Measurements from ENCODE around the gene STAT5B.
"Not testable (repeated sequence)": the region's sequence is repeated elsewhere in the genome, so short reads cannot be mapped to it uniquely, and the experiment has no call there.

STAT5B gene

GRCh38 chr17:42264366-42264765, 11.8 kb downstream of the STAT5B start:
- DNase-seq, result not testable (repeated sequence)

DNA sequence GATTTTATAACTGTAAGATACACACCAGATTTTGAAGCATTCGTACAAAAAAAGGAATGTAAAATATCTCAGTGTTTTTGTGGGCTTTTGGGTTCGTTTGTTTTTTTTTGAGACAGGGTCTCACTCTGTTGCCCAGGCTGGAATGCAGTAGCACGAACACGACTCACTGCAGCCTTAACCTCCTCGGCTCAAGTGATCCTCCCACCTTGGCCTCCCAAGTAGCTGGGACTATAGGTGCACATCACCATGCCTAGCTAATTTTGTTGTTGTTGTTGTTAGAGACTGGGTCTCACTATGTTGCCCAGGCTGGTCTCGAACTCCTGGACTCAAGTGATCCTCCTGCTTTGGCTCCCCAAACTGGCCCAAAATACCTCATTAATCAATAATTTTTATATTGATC, 15.9 kb downstream of the STAT5B start:
- DNase-seq, result no peak

- DNase-seq, result no peak
Observed at GRCh38 chr17:42255445-42255844, 20.7 kb downstream of the STAT5B start.

DNA sequence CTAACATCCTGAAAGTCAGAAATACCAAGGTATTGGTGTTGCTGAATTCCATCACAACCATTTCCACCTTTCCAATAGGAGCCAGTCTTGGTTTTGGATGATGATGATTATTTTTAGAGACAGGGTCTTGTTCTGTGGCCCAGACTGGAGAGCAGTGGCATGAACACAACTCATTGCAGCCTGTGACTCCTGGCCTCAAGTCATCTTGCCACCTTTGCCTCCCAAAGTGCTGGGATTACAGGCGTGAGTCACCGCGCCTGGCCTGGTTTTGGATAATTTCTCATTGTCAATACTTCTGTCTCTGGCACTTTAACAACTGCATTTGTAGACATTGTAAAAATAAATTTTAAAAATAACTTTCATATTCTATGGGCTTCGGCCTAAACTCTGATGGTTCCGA, 22.6 kb downstream of the STAT5B start:
- no peak for DNase-seq

GRCh38 chr17:42252597-42253550, 23.3 kb downstream of the STAT5B start:
- DNase-seq, result no peak

GRCh38 chr17:42251115-42251514, 25.1 kb downstream of the STAT5B start:
- DNase-seq, result no peak

- no peak for DNase-seq
Observed at GRCh38 chr17:42249681-42250446, 26.3 kb downstream of the STAT5B start.

DNA sequence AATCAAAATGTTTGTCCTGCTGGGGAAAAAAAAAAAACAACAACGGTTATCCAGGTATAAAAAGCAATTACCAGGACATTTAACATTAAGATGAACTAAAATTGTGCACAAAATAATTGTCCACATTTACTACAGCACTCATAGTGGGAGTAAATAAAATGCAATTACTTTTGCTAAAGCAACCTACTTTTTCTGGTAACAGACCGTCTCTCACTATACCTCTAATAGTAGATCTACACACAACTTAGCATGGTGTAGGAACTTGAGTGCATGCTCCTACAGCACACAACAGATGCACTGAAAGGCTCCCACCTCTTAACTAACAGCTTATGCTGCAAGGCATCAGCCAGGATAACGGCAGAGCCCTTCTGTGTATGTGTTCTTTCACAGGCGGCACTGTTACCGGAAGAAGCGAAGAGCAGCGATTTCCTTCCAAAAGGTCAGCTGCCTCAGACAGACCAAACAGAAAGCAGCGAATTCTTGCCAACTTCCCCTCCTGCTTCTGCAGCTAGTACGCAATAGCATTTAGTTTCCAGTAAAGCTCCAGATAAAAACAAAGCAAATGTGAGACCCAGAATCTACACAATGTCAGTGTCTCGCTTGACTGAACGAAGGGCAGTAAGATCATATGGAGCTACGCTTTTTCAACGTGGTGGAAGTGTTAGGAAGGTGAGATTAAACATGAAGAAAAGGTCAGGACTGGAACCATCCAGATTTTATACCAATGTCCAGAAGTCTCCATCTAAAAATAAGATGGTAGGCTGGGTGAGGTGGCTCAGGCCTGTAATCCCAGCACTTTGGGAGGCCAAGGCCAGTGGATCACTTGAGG, 27.6 kb downstream of the STAT5B start:
- peak; percentile 74 to 88 for DNase-seq

DNA sequence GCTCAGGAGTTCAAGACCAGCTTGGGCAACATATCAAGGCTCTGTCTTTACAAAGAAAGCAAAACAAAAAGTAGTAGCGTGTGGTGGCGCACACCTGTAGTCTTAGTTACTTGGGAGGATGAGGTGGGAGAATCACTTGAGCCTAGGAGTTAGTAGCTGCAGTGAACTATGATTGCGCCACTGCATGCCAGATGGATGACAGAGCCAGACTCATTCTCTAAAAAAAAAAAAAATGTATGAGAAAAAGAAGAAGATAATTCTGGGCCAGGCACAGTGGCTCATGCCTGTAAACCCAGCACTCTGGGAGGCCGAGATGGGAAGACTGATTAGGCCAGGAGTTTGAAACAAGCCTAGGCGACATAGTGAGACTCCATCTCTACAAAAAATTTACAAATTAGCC, 28.5 kb downstream of the STAT5B start:
- DNase-seq, result no peak

GRCh38 chr17:42246515-42246914, 29.7 kb downstream of the STAT5B start:
- DNase-seq, result no peak

GRCh38 chr17:42245183-42245582, 31.0 kb downstream of the STAT5B start:
- not testable (repeated sequence) for DNase-seq

DNA sequence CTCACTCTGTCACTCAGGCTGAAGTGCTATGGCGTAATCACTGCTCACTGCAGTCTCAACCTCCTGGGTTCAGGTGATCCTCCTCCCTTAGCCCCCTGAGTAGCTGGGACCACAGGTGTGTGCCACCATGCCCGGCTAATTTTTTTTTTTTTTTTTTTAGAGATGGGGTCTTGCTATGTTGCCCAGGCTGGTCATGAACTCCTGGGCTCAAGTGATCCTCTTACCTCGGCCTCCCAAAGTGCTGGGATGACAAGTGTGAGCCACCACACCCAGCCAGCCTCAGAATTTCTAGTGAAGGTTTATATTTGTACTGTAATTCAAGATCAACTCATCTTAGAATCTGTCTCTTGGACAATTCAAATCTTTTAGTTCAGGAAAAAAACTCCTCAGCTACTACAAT, 32.1 kb downstream of the STAT5B start:
- not testable (repeated sequence) for DNase-seq

- DNase-seq, result no peak
Observed at GRCh38 chr17:42243493-42243982, 32.7 kb downstream of the STAT5B start.

GRCh38 chr17:42241871-42242270, 34.3 kb downstream of the STAT5B start:
- no peak for DNase-seq

DNA sequence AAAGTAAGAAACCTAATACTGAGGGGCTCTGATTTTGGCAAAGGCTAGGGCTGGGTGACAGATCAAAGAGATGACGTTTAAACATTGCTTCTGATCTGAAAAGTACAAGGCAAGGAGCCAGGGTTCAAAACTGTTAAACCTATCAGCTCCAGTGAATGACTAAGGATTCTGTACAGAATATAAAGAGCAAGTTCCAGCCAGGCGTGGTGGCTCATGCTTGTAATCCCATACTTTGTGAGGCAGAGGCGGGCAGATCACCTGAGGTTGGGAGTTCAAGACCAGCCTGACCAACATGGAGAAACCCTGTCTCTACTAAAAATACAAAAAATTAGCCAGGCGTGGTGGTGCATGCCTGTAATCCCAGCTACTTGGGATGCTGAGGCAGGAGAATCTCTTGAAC, 35.3 kb downstream of the STAT5B start:
- not testable (repeated sequence) for DNase-seq

DNA sequence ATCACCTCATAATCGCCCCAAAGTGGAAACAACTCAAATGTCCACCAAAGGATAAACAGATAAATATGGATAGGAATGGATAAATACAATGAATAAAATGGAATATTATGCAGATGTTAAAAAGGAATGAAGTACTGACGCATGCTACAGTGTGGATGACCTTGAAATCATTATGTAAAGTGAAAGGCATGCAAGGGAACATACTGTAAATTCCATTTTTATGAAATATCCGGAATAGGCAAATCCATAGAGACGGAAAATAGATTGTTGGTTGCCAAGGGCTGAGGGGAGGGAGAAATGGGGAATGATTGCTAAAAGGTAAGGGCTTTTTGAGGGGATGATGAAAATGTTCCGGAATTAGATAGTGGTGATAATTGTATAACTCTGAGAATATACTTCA, 36.0 kb downstream of the STAT5B start:
- DNase-seq, result no peak

DNA sequence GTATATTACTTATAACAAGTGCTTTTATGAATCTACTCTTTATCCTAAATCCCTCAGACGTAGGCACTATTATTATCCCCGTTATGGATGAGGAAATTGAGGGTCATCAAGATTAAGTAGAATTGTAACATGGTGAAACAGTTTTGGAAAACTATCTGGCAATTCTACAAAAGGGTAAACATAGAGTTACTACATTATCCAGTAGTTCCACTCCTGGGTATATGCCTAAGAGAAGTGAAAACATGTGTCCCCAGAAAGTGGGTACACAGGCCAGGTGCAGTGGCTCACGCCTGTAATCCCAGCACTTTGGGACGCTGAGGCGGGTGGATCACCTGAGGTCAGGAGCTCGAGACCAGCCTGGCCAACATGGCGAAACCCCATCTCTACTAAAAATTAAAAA, 36.6 kb downstream of the STAT5B start:
- not testable (repeated sequence) for DNase-seq

- no peak for DNase-seq
Observed at GRCh38 chr17:42236760-42237159, 39.4 kb downstream of the STAT5B start.

GRCh38 chr17:42233994-42234393, 42.2 kb downstream of the STAT5B start:
- DNase-seq, result no peak

GRCh38 chr17:42233156-42233555, 43.0 kb downstream of the STAT5B start:
- DNase-seq, result no peak

- DNase-seq, result no peak
Observed at GRCh38 chr17:42230225-42230624, 46.0 kb downstream of the STAT5B start.

DNA sequence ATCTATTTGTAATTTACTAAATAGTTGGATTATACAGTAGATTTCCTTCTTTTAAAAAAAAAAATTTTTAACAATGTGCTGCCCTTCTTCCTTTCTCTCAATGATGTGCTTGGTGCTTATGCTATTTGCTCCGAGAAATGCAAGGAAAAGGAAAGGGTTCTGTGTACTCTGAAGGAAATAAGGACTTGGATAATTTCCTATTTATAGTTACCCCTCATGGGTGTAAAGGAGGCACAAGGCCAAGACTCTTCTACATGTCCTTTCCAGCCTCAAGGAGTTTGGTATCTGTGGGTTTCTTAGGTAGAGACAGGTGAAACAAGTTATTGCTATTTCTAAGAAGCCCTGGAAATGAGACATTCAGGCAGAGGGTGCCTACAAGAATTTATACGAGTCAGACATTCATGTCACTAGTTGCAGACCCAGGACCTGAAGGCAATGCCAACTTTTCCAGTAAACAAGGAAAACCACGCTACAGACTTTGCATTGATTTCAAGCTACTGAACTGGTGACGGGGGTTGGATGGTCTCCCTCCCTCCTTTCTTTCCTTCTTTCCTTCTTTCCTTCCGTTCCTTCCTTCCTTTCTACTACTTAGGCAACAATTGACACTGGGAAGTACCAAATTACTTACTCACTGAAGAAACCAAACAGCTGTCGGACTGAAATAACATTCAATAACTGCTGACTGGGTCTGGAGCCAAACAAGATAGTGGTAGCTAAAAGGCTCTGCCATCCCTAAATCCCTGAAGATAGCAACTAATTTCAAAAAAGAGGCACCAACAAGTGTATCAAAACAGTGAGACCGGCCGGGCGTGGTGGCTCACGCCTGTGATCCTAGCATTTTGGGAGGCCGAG, 48.1 kb downstream of the STAT5B start:
- no peak for DNase-seq

Data from SHP77 (cell line).